Esophagus muscularis mucosa (tissue), 4 donors: ENCODE measurements around the gene HDAC3. TPM values are rescaled to one million over a fixed set of nuclear protein-coding genes. Genes with fewer than 3 reads are reported as not detected.

Source experiments
- DNase-seq: peaks from one replicate; pipeline ENCODE4 v3.0.0-alpha.2; 2017; ENCODE audit errors: extremely low spot score
- H3K27ac ChIP-seq, 4 donors: fragments of 200-600 bp; sonication (generic); replicated peaks in 1 of 4; 1 replicate in 3 of 4; 2 replicates in 1 of 4; pipeline ENCODE4 v1.5.1; 2016 to 2019; ENCODE audit warnings: mild to moderate bottlenecking in 1 of 4
- H3K27me3 ChIP-seq, 4 donors: fragments of 200-600 bp; sonication (generic); one replicate each; pipeline versions ENCODE4 v1.5.1 to v1.6.0; 2016 to 2019
- H3K36me3 ChIP-seq, 4 donors: fragments of 200-600 bp; sonication (generic); one replicate each; pipeline ENCODE4 v1.5.1; 2016 to 2019
- H3K4me1 ChIP-seq, 4 donors: fragments of 200-600 bp; sonication (generic); one replicate each; pipeline ENCODE4 v1.5.1; 2016 to 2019
- H3K4me3 ChIP-seq, 4 donors: fragments of 200-600 bp; sonication (generic); 1 replicate in 2 of 4; 2 replicates in 2 of 4; pipeline ENCODE4 v1.5.1; 2016 to 2019; ENCODE audit warnings: mild to moderate bottlenecking in 4 of 4, moderate library complexity in 1 of 4
- H3K9me3 ChIP-seq, 4 donors: fragments of 200-600 bp; sonication (generic); 1 replicate in 3 of 4; 2 replicates in 1 of 4; pipeline ENCODE4 v1.5.1; 2016 to 2019
- CTCF ChIP-seq, 3 experiments: fragments of 200-600 bp in 2 of 3; fragments of 450-650 bp in 1 of 3; sonication (generic) in 2 of 3; IDR thresholded peaks; one replicate each; pipeline ENCODE4 v1.5.1; 2017 to 2019; ENCODE audit warnings: antibody characterized with exemption in 3 of 3, mild to moderate bottlenecking in 2 of 3, moderate library complexity in 1 of 3
- EP300 ChIP-seq: sonication (generic); formaldehyde crosslinking; IDR thresholded peaks from one replicate; pipeline ENCODE4 v1.6.1; 2017; ENCODE audit warnings: antibody characterized with exemption
- POLR2A ChIP-seq: fragments of 450-650 bp; IDR thresholded peaks from one replicate; pipeline ENCODE4 v1.6.1; 2017; ENCODE audit warnings: antibody characterized with exemption, moderate library complexity, mild to moderate bottlenecking, low read depth
- POLR2AphosphoS5 ChIP-seq, 2 donors: sonication (generic); formaldehyde crosslinking; IDR thresholded peaks; one replicate each; pipeline ENCODE4 v1.6.1; 2017; ENCODE audit warnings: antibody characterized with exemption in 2 of 2
- WGBS: methylation state at CpG from one replicate; pipeline ENCODE4 v1.1.5; 2018; 5-methylcytosine and 5-hydroxymethylcytosine counted together
- intact Hi-C: fragments of 100-400 bp; cut with DNase I; formaldehyde crosslinking; loops from one replicate; pipeline ENCODE4 v1.15.1; 2023
- total RNA-seq, 4 donors: library from RNA; depleted of rRNA; stranded (reverse); fragments of >200 nt; gene quantifications; one replicate each; pipeline versions ENCODE4 v1.1.0 to v1.2.1, GENCODE V29; 2016

The HDAC3 gene
- total RNA-seq, 4 donors from 2014 or later = 30.3 to 54.4 (median 44.3) TPM

- intact Hi-C loops = no loop called here
- H3K4me1 ChIP-seq = peaks cover 2 to 41% (median 10%) of the 10 kb centered on the region in 4 donors
- no peaks in the 10 kb centered on the region for H3K27me3 ChIP-seq
- TF ChIP-seq POLR2A (no peak), EP300 (no peak), CTCF (IDR thresholded peaks at IDR 0.05) (no peak), POLR2AphosphoS5 (IDR thresholded peaks at IDR 0.05) (no peak)
- no peaks in the 10 kb centered on the region for H3K9me3 ChIP-seq
- no peak for DNase-seq
- H3K4me3 ChIP-seq = no peak overlapping the region
- H3K27ac ChIP-seq = peak overlapping the region in 1 of 4 donors; percentile 10
- 59% methylated on average over 3 of the region's 3 CpGs for WGBS
- H3K36me3 ChIP-seq = peaks cover 0 to 12% (median 6%) of the 10 kb centered on the region in 4 donors
These were observed 38.0 kb downstream of the HDAC3 start for GRCh38 chr5:141598391-141599345.

GRCh38 chr5:141597814-141598213 lies 38.8 kb downstream of the HDAC3 start:
- intact Hi-C loops = no loop called here
- DNase-seq = no peak
- WGBS = 91% methylated on average over 2 of the region's 2 CpGs
- no peak overlapping the region for H3K27ac ChIP-seq
- H3K9me3 ChIP-seq = no peaks in the 10 kb centered on the region
- no peaks in the 10 kb centered on the region for H3K27me3 ChIP-seq
- no peak overlapping the region for H3K4me3 ChIP-seq
- TF ChIP-seq CTCF (IDR thresholded peaks at IDR 0.05) (no peak), EP300 (no peak), POLR2AphosphoS5 (IDR thresholded peaks at IDR 0.05) (no peak), POLR2A (no peak)
- peaks cover 0 to 36% (median 5%) of the 10 kb centered on the region in 4 donors for H3K4me1 ChIP-seq
- H3K36me3 ChIP-seq = peaks cover 0 to 16% (median 6%) of the 10 kb centered on the region in 4 donors

GRCh38 chr5:141597394-141597793 lies 39.3 kb downstream of the HDAC3 start:
- no peak overlapping the region for H3K4me3 ChIP-seq
- H3K27ac ChIP-seq = no peak overlapping the region
- no peaks in the 10 kb centered on the region for H3K9me3 ChIP-seq
- no peak for DNase-seq
- no peak for TF ChIP-seq POLR2A
- no peak for TF ChIP-seq CTCF (IDR thresholded peaks at IDR 0.05)
- no peak for TF ChIP-seq EP300
- TF ChIP-seq POLR2AphosphoS5 (IDR thresholded peaks at IDR 0.05) = no peak
- H3K27me3 ChIP-seq = no peaks in the 10 kb centered on the region
- WGBS = 73% methylated on average over 2 of the region's 2 CpGs
- H3K4me1 ChIP-seq = peaks cover 0 to 36% (median 7%) of the 10 kb centered on the region in 4 donors
- intact Hi-C loops = no loop called here
- H3K36me3 ChIP-seq = peaks cover 0 to 16% (median 6%) of the 10 kb centered on the region in 4 donors

- TF ChIP-seq CTCF (IDR thresholded peaks at IDR 0.05) = no peak
- TF ChIP-seq POLR2A = no peak
- no peak for TF ChIP-seq EP300
- TF ChIP-seq POLR2AphosphoS5 (IDR thresholded peaks at IDR 0.05) = no peak
- no peak overlapping the region for H3K27ac ChIP-seq
- H3K27me3 ChIP-seq = no peaks in the 10 kb centered on the region
- no peaks in the 10 kb centered on the region for H3K9me3 ChIP-seq
- intact Hi-C loops = no loop called here
- H3K4me3 ChIP-seq = no peak overlapping the region
- 95% methylated on average over 1 of the region's 1 CpG for WGBS
- no peak for DNase-seq
- H3K4me1 ChIP-seq = peaks cover 0 to 36% (median 10%) of the 10 kb centered on the region in 4 donors
- peaks cover 0 to 16% (median 6%) of the 10 kb centered on the region in 4 donors for H3K36me3 ChIP-seq
These were observed 39.8 kb downstream of the HDAC3 start for GRCh38 chr5:141596867-141597266.
